DOHH2 (cell line): ENCODE measurements around the gene NKAIN2.

Source experiments
- H3F3A ChIP-seq: fragments of 200-600 bp; sonication (generic), shearing (Covaris generic); 2 replicates; pipeline ENCODE4 v1.6.0; 2016; ENCODE audit warnings: antibody characterized with exemption, mild to moderate bottlenecking; ENCODE audit not compliant: control insufficient read depth, insufficient read depth
- H3K27ac ChIP-seq: fragments of 200-600 bp; sonication (generic); 2 replicates; pipeline ENCODE4 v1.5.1; 2014; ENCODE audit warnings: low read depth, mild to moderate bottlenecking, low read length, moderate library complexity
- H3K27me3 ChIP-seq: fragments of 200-600 bp; sonication (generic); 2 replicates; pipeline ENCODE4 v1.6.1; 2014; ENCODE audit warnings: mild to moderate bottlenecking, low read length, mixed read lengths; ENCODE audit not compliant: control insufficient read depth
- H3K36me3 ChIP-seq: fragments of 200-600 bp; sonication (generic); 2 replicates; pipeline ENCODE4 v1.6.1; 2014; ENCODE audit warnings: mild to moderate bottlenecking, low read length, moderate library complexity, mixed read lengths; ENCODE audit not compliant: control insufficient read depth
- H3K4me1 ChIP-seq: fragments of 200-600 bp; sonication (generic); 2 replicates; pipeline ENCODE4 v1.6.1; 2014; ENCODE audit warnings: mild to moderate bottlenecking, low read length, mixed read lengths; ENCODE audit not compliant: control insufficient read depth
- H3K4me2 ChIP-seq: fragments of 200-600 bp; sonication (generic); 2 replicates; pipeline ENCODE4 v1.6.0; 2014; ENCODE audit warnings: mild to moderate bottlenecking, low read length, moderate library complexity
- H3K4me3 ChIP-seq: fragments of 200-600 bp; sonication (generic); 2 replicates; pipeline ENCODE4 v1.5.1; 2014; ENCODE audit warnings: mild to moderate bottlenecking, low read length, mixed read lengths
- H3K79me2 ChIP-seq: fragments of 200-600 bp; sonication (generic); 2 replicates; pipeline ENCODE4 v1.6.1; 2014; ENCODE audit warnings: mild to moderate bottlenecking, low read length, mixed read lengths; ENCODE audit not compliant: control insufficient read depth
- H3K9me2 ChIP-seq: fragments of 200-600 bp; sonication (generic); replicated peaks from 2 replicates; pipeline ENCODE4 v1.6.1; 2014; ENCODE audit warnings: mild to moderate bottlenecking, low read length, mixed read lengths; ENCODE audit not compliant: control insufficient read depth
- H3K9me3 ChIP-seq: fragments of 200-600 bp; sonication (generic); 2 replicates; pipeline ENCODE4 v1.6.1; 2014; ENCODE audit warnings: antibody characterized with exemption, low read length, mixed read lengths; ENCODE audit not compliant: control insufficient read depth, insufficient read depth
- H4K20me1 ChIP-seq: fragments of 200-600 bp; sonication (generic); 2 replicates; pipeline ENCODE4 v1.6.0; 2014; ENCODE audit warnings: low read depth, mild to moderate bottlenecking, antibody characterized with exemption, low read length, moderate library complexity; ENCODE audit not compliant: control insufficient read depth, insufficient read depth
- CTCF ChIP-seq: fragments of 200-600 bp; sonication (generic); IDR thresholded peaks from one replicate; pipeline ENCODE4 v1.5.1; 2014; ENCODE audit warnings: antibody characterized with exemption, mild to moderate bottlenecking, low read depth, low read length; ENCODE audit not compliant: poor library complexity, severe bottlenecking
- EZH2phosphoT487 ChIP-seq: fragments of 200-600 bp; sonication (generic); IDR thresholded peaks from 2 replicates; pipeline ENCODE4 v1.6.1; 2017; ENCODE audit warnings: borderline replicate concordance, mild to moderate bottlenecking, antibody characterized with exemption, low read length, moderate library complexity, mixed read lengths

The NKAIN2 gene

GRCh38 chr6:124119596-124119995 is 315.9 kb downstream of the NKAIN2 start:
- Histone ChIP-seq H3K27ac (no peak overlapping the region), H3K36me3 (no peaks in the 10 kb centered on the region), H3K4me3 (no peak overlapping the region), H4K20me1 (no peaks in the 10 kb centered on the region), H3K4me2 (no peak overlapping the region), H3K27me3 (no peaks in the 10 kb centered on the region), H3K79me2 (no peaks in the 10 kb centered on the region), H3K9me3 (no peaks in the 10 kb centered on the region), H3K9me2 (no peaks in the 10 kb centered on the region), H3F3A (no peaks in the 10 kb centered on the region), H3K4me1 (no peaks in the 10 kb centered on the region)
- TF ChIP-seq CTCF, result no peak
- no peak for TF ChIP-seq EZH2phosphoT487

- Histone ChIP-seq H3K9me2 (no peaks in the 10 kb centered on the region), H3K4me3 (no peak overlapping the region), H3K27me3 (no peaks in the 10 kb centered on the region), H3K9me3 (no peaks in the 10 kb centered on the region), H3K79me2 (no peaks in the 10 kb centered on the region), H3K27ac (no peak overlapping the region), H3K4me2 (no peak overlapping the region), H4K20me1 (no peaks in the 10 kb centered on the region), H3F3A (no peaks in the 10 kb centered on the region), H3K36me3 (no peaks in the 10 kb centered on the region), H3K4me1 (no peaks in the 10 kb centered on the region)
- TF ChIP-seq EZH2phosphoT487 (no peak), CTCF (no peak)
These were observed 320.0 kb downstream of the NKAIN2 start for GRCh38 chr6:124123617-124124209.

GRCh38 chr6:124131259-124131658 is 327.6 kb downstream of the NKAIN2 start:
- no peaks in the 10 kb centered on the region for H3K9me3 ChIP-seq
- no peaks in the 10 kb centered on the region for H3K36me3 ChIP-seq
- H3K4me1 ChIP-seq, result no peaks in the 10 kb centered on the region
- no peak overlapping the region for H3K4me3 ChIP-seq
- TF ChIP-seq CTCF, result no peak
- TF ChIP-seq EZH2phosphoT487, result no peak
- no peaks in the 10 kb centered on the region for H3K27me3 ChIP-seq
- no peaks in the 10 kb centered on the region for H4K20me1 ChIP-seq
- no peaks in the 10 kb centered on the region for H3K9me2 ChIP-seq
- H3K4me2 ChIP-seq, result no peak overlapping the region
- H3F3A ChIP-seq, result no peaks in the 10 kb centered on the region
- H3K27ac ChIP-seq, result no peak overlapping the region
- no peaks in the 10 kb centered on the region for H3K79me2 ChIP-seq

- Histone ChIP-seq H3K36me3 (no peaks in the 10 kb centered on the region), H3K27ac (no peak overlapping the region), H3K4me3 (no peak overlapping the region), H3K4me2 (no peak overlapping the region), H3K9me3 (no peaks in the 10 kb centered on the region), H3K9me2 (no peaks in the 10 kb centered on the region), H3K4me1 (no peaks in the 10 kb centered on the region), H3K79me2 (no peaks in the 10 kb centered on the region), H4K20me1 (no peaks in the 10 kb centered on the region), H3K27me3 (no peaks in the 10 kb centered on the region), H3F3A (no peaks in the 10 kb centered on the region)
- TF ChIP-seq CTCF (no peak), EZH2phosphoT487 (no peak)
These were observed 328.1 kb downstream of the NKAIN2 start for GRCh38 chr6:124131779-124132178.
